Chondrocyte (in vitro differentiated cells): ENCODE data around the gene GRIP1. TPM values are rescaled to one million over a fixed set of nuclear protein-coding genes. Genes with fewer than 3 reads are reported as not detected.
A peak's percentile ranks its signal among the peaks of the same experiment; 100 is the strongest.

Experiments used
- DNase-seq: peaks from one replicate; pipeline ENCODE4 v3.0.0; 2021; ENCODE audit warnings: mixed read lengths, low spot score
- H3K27ac Mint-ChIP-seq: one replicate; pipeline ENCODE4 v1.8.0; 2021; ENCODE audit warnings: mild to moderate bottlenecking, moderate library complexity, mixed read lengths; ENCODE audit not compliant: unreplicated experiment
- H3K27me3 Mint-ChIP-seq: 2 replicates; pipeline ENCODE4 v1.8.0; 2021; ENCODE audit warnings: low read depth, mixed read lengths
- H3K36me3 Mint-ChIP-seq: 2 replicates; pipeline ENCODE4 v1.8.0; 2021; ENCODE audit warnings: low read depth, mixed read lengths
- H3K4me1 Mint-ChIP-seq: 2 replicates; pipeline ENCODE4 v1.8.0; 2021; ENCODE audit warnings: low read depth, mild to moderate bottlenecking, mixed read lengths
- H3K4me3 Mint-ChIP-seq: one replicate; pipeline ENCODE4 v1.8.0; 2021; ENCODE audit warnings: mild to moderate bottlenecking, moderate library complexity, mixed read lengths; ENCODE audit not compliant: unreplicated experiment
- H3K9me3 Mint-ChIP-seq: 2 replicates; pipeline ENCODE4 v1.8.0; 2021; ENCODE audit warnings: low read depth, mixed read lengths
- CTCF ChIP-seq: fragments of 200-600 bp; sonication (generic); IDR thresholded peaks from 2 replicates; pipeline ENCODE4 v1.5.0; 2021; ENCODE audit warnings: antibody characterized with exemption, mild to moderate bottlenecking, moderate library complexity
- total RNA-seq: library from RNA; stranded (reverse); gene quantifications from 3 replicates; pipeline ENCODE4 v1.2.1, GENCODE V29; 2021

The GRIP1 gene
- total RNA-seq, 1 donor from 2014 or later: 5.0 TPM

- Mint-ChIP-seq H3K4me1 (peaks cover 34% of the 10 kb centered on the region), H3K9me3 (no peaks in the 10 kb centered on the region), H3K27ac (no peak overlapping the region), H3K36me3 (no peaks in the 10 kb centered on the region), H3K4me3 (no peak overlapping the region), H3K27me3 (no peaks in the 10 kb centered on the region)
- DNase-seq: no peak
- no peak for TF ChIP-seq CTCF
Measured at GRCh38 chr12:66636771-66637170, 42.1 kb downstream of the GRIP1 start.

GRCh38 chr12:66633676-66634075 lies 45.2 kb downstream of the GRIP1 start:
- no peak for TF ChIP-seq CTCF
- Mint-ChIP-seq H3K27ac (no peak overlapping the region), H3K9me3 (no peaks in the 10 kb centered on the region), H3K4me3 (no peak overlapping the region), H3K4me1 (peaks cover 41% of the 10 kb centered on the region), H3K27me3 (no peaks in the 10 kb centered on the region), H3K36me3 (no peaks in the 10 kb centered on the region)
- DNase-seq: no peak

- TF ChIP-seq CTCF: no peak
- peaks cover 46% of the 10 kb centered on the region for H3K4me1 Mint-ChIP-seq
- peak overlapping the region; percentile 17 for H3K4me3 Mint-ChIP-seq
- H3K27ac Mint-ChIP-seq: peak overlapping the region; percentile 58
- no peaks in the 10 kb centered on the region for H3K9me3 Mint-ChIP-seq
- no peaks in the 10 kb centered on the region for H3K27me3 Mint-ChIP-seq
- no peak for DNase-seq
- no peaks in the 10 kb centered on the region for H3K36me3 Mint-ChIP-seq
Measured at GRCh38 chr12:66629138-66629870, 49.6 kb downstream of the GRIP1 start.

GRCh38 chr12:66627988-66628317 lies 50.9 kb downstream of the GRIP1 start:
- no peaks in the 10 kb centered on the region for H3K9me3 Mint-ChIP-seq
- DNase-seq: no peak
- no peaks in the 10 kb centered on the region for H3K27me3 Mint-ChIP-seq
- peaks cover 40% of the 10 kb centered on the region for H3K4me1 Mint-ChIP-seq
- no peak overlapping the region for H3K4me3 Mint-ChIP-seq
- TF ChIP-seq CTCF: no peak
- no peaks in the 10 kb centered on the region for H3K36me3 Mint-ChIP-seq
- H3K27ac Mint-ChIP-seq: no peak overlapping the region

- TF ChIP-seq CTCF: no peak
- Mint-ChIP-seq H3K4me3 (no peak overlapping the region), H3K9me3 (no peaks in the 10 kb centered on the region), H3K4me1 (peaks cover 40% of the 10 kb centered on the region), H3K27me3 (no peaks in the 10 kb centered on the region), H3K27ac (no peak overlapping the region), H3K36me3 (no peaks in the 10 kb centered on the region)
- DNase-seq: no peak
Measured at GRCh38 chr12:66627270-66627987, 51.4 kb downstream of the GRIP1 start.
